H9 (cell line): Measurements from ENCODE around the gene PTPRK. TPM values are rescaled to one million over a fixed set of nuclear protein-coding genes. Genes with fewer than 3 reads are reported as not detected.

ENCODE experiments used
- DNase-seq: peaks from one replicate; pipeline ENCODE4 v3.0.0-alpha.2; 2017
- H2AFZ ChIP-seq: one replicate; pipeline ENCODE4 v1.6.1; 2013; ENCODE audit warnings: mild to moderate bottlenecking, low read length, control low read depth, moderate library complexity
- H2AK5ac ChIP-seq: 2 replicates; pipeline ENCODE4 v1.6.1; 2013; ENCODE audit warnings: low read length, control low read depth, mixed read lengths; ENCODE audit not compliant: insufficient read length
- H2BK120ac ChIP-seq: one replicate; pipeline ENCODE4 v1.6.1; 2013; ENCODE audit warnings: low read depth, mild to moderate bottlenecking, low read length, control low read depth, inconsistent platforms; ENCODE audit not compliant: poor library complexity, severe bottlenecking
- H2BK12ac ChIP-seq: 2 replicates; pipeline ENCODE4 v1.6.1; 2013; ENCODE audit warnings: low read length, control low read depth, mixed read lengths, low read depth; ENCODE audit not compliant: insufficient read length
- H2BK15ac ChIP-seq: 2 replicates; pipeline ENCODE4 v1.6.1; 2013; ENCODE audit warnings: low read depth, low read length, control low read depth
- H2BK20ac ChIP-seq: one replicate; pipeline ENCODE4 v1.6.1; 2013; ENCODE audit warnings: low read depth, mild to moderate bottlenecking, low read length, control low read depth, inconsistent platforms; ENCODE audit not compliant: poor library complexity, severe bottlenecking
- H2BK5ac ChIP-seq: 2 replicates; pipeline ENCODE4 v1.6.1; 2013; ENCODE audit warnings: low read length, control low read depth, mixed read lengths; ENCODE audit not compliant: insufficient read length
- H3K14ac ChIP-seq: 2 replicates; pipeline ENCODE4 v1.6.1; 2013; ENCODE audit warnings: low read length, control low read depth; ENCODE audit not compliant: insufficient read depth
- H3K18ac ChIP-seq: 2 replicates; pipeline ENCODE4 v1.6.1; 2013; ENCODE audit warnings: low read depth, mild to moderate bottlenecking, mixed read lengths, low read length, control low read depth; ENCODE audit not compliant: insufficient read length
- H3K23ac ChIP-seq: 2 replicates; pipeline ENCODE4 v1.6.1; 2013; ENCODE audit warnings: low read length, control low read depth, mixed read lengths, low read depth; ENCODE audit not compliant: insufficient read length
- H3K23me2 ChIP-seq: 2 replicates; pipeline ENCODE4 v1.6.1; 2013; ENCODE audit warnings: low read depth, mild to moderate bottlenecking, mixed read lengths, low read length, control low read depth; ENCODE audit not compliant: insufficient read length, poor library complexity, severe bottlenecking
- H3K27ac ChIP-seq: 2 replicates; pipeline ENCODE4 v1.5.1; 2013; ENCODE audit warnings: low read length, control low read depth, mixed read lengths, low read depth; ENCODE audit not compliant: insufficient read length
- H3K27me3 ChIP-seq: 2 replicates; pipeline ENCODE4 v1.6.1; 2013; ENCODE audit warnings: low read length, control low read depth, inconsistent platforms; ENCODE audit not compliant: insufficient read depth
- H3K4ac ChIP-seq: 2 replicates; pipeline ENCODE4 v1.6.1; 2013; ENCODE audit warnings: low read depth, mild to moderate bottlenecking, control low read depth, inconsistent platforms, low read length, moderate library complexity
- H3K4me1 ChIP-seq: 2 replicates; pipeline ENCODE4 v1.6.1; 2013; ENCODE audit warnings: low read length, control low read depth, inconsistent platforms; ENCODE audit not compliant: insufficient read depth
- H3K4me2 ChIP-seq: 2 replicates; pipeline ENCODE4 v1.6.1; 2013; ENCODE audit warnings: low read length, control low read depth, mixed read lengths; ENCODE audit not compliant: insufficient read length, insufficient read depth
- H3K56ac ChIP-seq: 2 replicates; pipeline ENCODE4 v1.6.1; 2013; ENCODE audit warnings: low read depth, mild to moderate bottlenecking, mixed read lengths, low read length, control low read depth; ENCODE audit not compliant: insufficient read length
- H3K79me1 ChIP-seq: 2 replicates; pipeline ENCODE4 v1.6.1; 2013; ENCODE audit warnings: low read depth, mild to moderate bottlenecking, moderate library complexity, low read length, control low read depth, inconsistent platforms; ENCODE audit not compliant: insufficient read depth, poor library complexity, severe bottlenecking
- H3K79me2 ChIP-seq: 2 replicates; pipeline ENCODE4 v1.6.1; 2013; ENCODE audit warnings: low read length, control low read depth, inconsistent platforms; ENCODE audit not compliant: insufficient read depth
- H3K9ac ChIP-seq: 2 replicates; pipeline ENCODE4 v1.6.1; 2013; ENCODE audit warnings: low read length, control low read depth, mixed read lengths; ENCODE audit not compliant: insufficient read length; ENCODE audit errors: extremely low read depth
- H3K9me3 ChIP-seq: one replicate; pipeline ENCODE4 v1.6.1; 2013; ENCODE audit warnings: low read depth, low read length, inconsistent platforms; ENCODE audit not compliant: control insufficient read depth
- H3T11ph ChIP-seq: one replicate; pipeline ENCODE4 v1.6.1; 2013; ENCODE audit warnings: mild to moderate bottlenecking, low read length, control low read depth, inconsistent platforms
- H4K20me1 ChIP-seq: one replicate; pipeline ENCODE4 v1.6.1; 2013; ENCODE audit not compliant: control insufficient read depth, insufficient read length, insufficient read depth
- H4K5ac ChIP-seq: 2 replicates; pipeline ENCODE4 v1.6.1; 2013; ENCODE audit warnings: low read depth, mild to moderate bottlenecking, mixed read lengths, low read length, control low read depth; ENCODE audit not compliant: insufficient read length
- H4K8ac ChIP-seq: replicated peaks from 2 replicates; pipeline ENCODE4 v1.6.1; 2013; ENCODE audit warnings: low read length, control low read depth, mixed read lengths, low read depth; ENCODE audit not compliant: insufficient read length
- H4K91ac ChIP-seq: 2 replicates; pipeline ENCODE4 v1.6.1; 2013; ENCODE audit warnings: low read depth, mild to moderate bottlenecking, moderate library complexity, mixed read lengths, low read length, control low read depth; ENCODE audit not compliant: insufficient read length
- H3K27ac Mint-ChIP-seq, 3 experiments: 2 replicates in 2 of 3; 3 replicates in 1 of 3; pipeline ENCODE4 v1.8.0; 2020 to 2021; ENCODE audit warnings: mixed read lengths in 3 of 3, mild to moderate bottlenecking in 1 of 3, moderate library complexity in 1 of 3
- H3K27me3 Mint-ChIP-seq: 2 replicates; pipeline ENCODE4 v1.8.0; 2021; ENCODE audit warnings: low read depth, mild to moderate bottlenecking, moderate library complexity, mixed read lengths
- H3K36me3 Mint-ChIP-seq, 3 experiments: 2 replicates in 2 of 3; 3 replicates in 1 of 3; pipeline ENCODE4 v1.8.0; 2020 to 2021; ENCODE audit warnings: low read depth in 3 of 3, mixed read lengths in 3 of 3; ENCODE audit not compliant: insufficient read depth in 1 of 3
- H3K4me1 Mint-ChIP-seq, 2 experiments: 2 replicates each; pipeline ENCODE4 v1.8.0; 2020; ENCODE audit warnings: mixed read lengths in 2 of 2
- H3K4me3 Mint-ChIP-seq, 2 experiments: 2 replicates in 1 of 2; 3 replicates in 1 of 2; pipeline ENCODE4 v1.8.0; 2020 to 2021; ENCODE audit warnings: mild to moderate bottlenecking in 2 of 2, mixed read lengths in 2 of 2, moderate library complexity in 1 of 2
- H3K9me3 Mint-ChIP-seq, 2 experiments: 2 replicates in 1 of 2; 3 replicates in 1 of 2; pipeline ENCODE4 v1.8.0; 2020; ENCODE audit warnings: mild to moderate bottlenecking in 2 of 2, mixed read lengths in 2 of 2, moderate library complexity in 1 of 2
- CTCF ChIP-seq: fragments of 200-600 bp; sonication (generic); conservative IDR thresholded peaks from 3 replicates; pipeline ENCODE4 v1.8.0; 2021; ENCODE audit warnings: antibody characterized with exemption, mild to moderate bottlenecking
- WGBS: extraction: QIAGEN DNeasy Blood & Tissue Kit; methylation state at CpG from one replicate; pipeline ENCODE4 v1.1.7; 2013; ENCODE audit warnings: missing lambda C conversion rate, low lambda C conversion rate, mixed read lengths; ENCODE audit not compliant: insufficient read length; ENCODE audit errors: extremely low coverage; 5-methylcytosine and 5-hydroxymethylcytosine counted together
- total RNA-seq: library from RNA; stranded (reverse); gene quantifications from 2 replicates; pipeline ENCODE4 v1.2.1, GENCODE V29; 2021

Gene PTPRK
- total RNA-seq, 1 experiment from 2014 or later: 47.9 TPM

DNA sequence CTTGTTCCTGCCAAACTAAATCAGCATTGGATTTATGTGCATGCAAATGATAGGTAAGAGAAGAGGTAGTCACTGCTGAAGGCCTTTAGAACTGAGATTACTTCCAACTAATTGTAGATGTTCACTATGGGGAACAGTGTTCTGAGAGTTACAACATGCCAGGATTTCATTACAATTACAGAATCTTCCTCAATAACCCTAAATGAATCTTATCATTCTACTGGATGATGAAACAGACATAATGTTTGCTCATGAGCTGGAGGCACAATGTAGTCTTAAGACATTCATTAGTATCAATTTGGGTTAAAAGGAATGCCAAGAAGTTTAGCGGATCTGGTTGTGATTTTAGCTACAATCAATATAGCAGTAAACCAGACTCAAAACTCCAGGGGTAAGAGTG lies 370.6 kb downstream of the PTPRK start:
- H3K9ac ChIP-seq: no peak overlapping the region
- Mint-ChIP-seq H3K4me3 (no peak overlapping the region), H3K27ac (no peak overlapping the region), H3K36me3 (no peaks in the 10 kb centered on the region), H3K4me1 (no peaks in the 10 kb centered on the region), H3K27me3 (no peaks in the 10 kb centered on the region), H3K9me3 (no peaks in the 10 kb centered on the region)
- H3K18ac ChIP-seq: no peak overlapping the region
- DNase-seq: no peak
- no peak overlapping the region for H2BK12ac ChIP-seq
- no peaks in the 10 kb centered on the region for H3K4me1 ChIP-seq
- no peak overlapping the region for H2BK15ac ChIP-seq
- no peak overlapping the region for H3K4me2 ChIP-seq
- H3K14ac ChIP-seq: no peak overlapping the region
- no peak overlapping the region for H3K23ac ChIP-seq
- H3K27me3 ChIP-seq: no peaks in the 10 kb centered on the region
- H2BK120ac ChIP-seq: no peak overlapping the region
- H4K91ac ChIP-seq: no peak overlapping the region
- no peaks in the 10 kb centered on the region for H3K23me2 ChIP-seq
- no peak overlapping the region for H4K5ac ChIP-seq
- H4K20me1 ChIP-seq: no peaks in the 10 kb centered on the region
- H2BK20ac ChIP-seq: no peak overlapping the region
- H3K9me3 ChIP-seq: no peaks in the 10 kb centered on the region
- no peak overlapping the region for H4K8ac ChIP-seq
- no peaks in the 10 kb centered on the region for H3K79me1 ChIP-seq
- no peak overlapping the region for H2AFZ ChIP-seq
- no peak overlapping the region for H3K4ac ChIP-seq
- H3K27ac ChIP-seq: no peak overlapping the region
- no peak overlapping the region for H3K56ac ChIP-seq
- H3T11ph ChIP-seq: no peak overlapping the region
- no peak for TF ChIP-seq CTCF
- no CpG with 5 or more reads among the region's 1 CpG for WGBS
- H3K79me2 ChIP-seq: no peaks in the 10 kb centered on the region
- no peak overlapping the region for H2BK5ac ChIP-seq
- no peak overlapping the region for H2AK5ac ChIP-seq
